Stimulated activated CD8-positive, alpha-beta memory T cell treated with anti-CD3 and anti-CD28 coated beads, Interleukin-7, amount 100 ng/mL, for 48 hours (primary cell): ENCODE data around the gene ANK2.
"Not testable (repeated sequence)": the region's sequence is repeated elsewhere in the genome, so short reads cannot be mapped to it uniquely, and the experiment has no call there.

ENCODE experiments used
- DNase-seq, 2 donors: peaks; one replicate each; pipeline ENCODE4 v3.0.0-alpha.2; 2020; ENCODE audit warnings: low read depth in 1 of 2; ENCODE audit errors: extremely low read depth in 1 of 2

ANK2 gene

GRCh38 chr4:113050837-113051236 is 1.4 kb downstream of the ANK2 start:
- no peak for DNase-seq

GRCh38 chr4:113051361-113051760 is 1.9 kb downstream of the ANK2 start:
- no peak for DNase-seq

- no peak for DNase-seq
These were observed 3.0 kb downstream of the ANK2 start for GRCh38 chr4:113052379-113052951.

GRCh38 chr4:113053883-113054282 is 4.4 kb downstream of the ANK2 start:
- DNase-seq = no peak

GRCh38 chr4:113056318-113056717 is 6.9 kb downstream of the ANK2 start:
- no peak for DNase-seq

- no peak for DNase-seq
These were observed 8.4 kb downstream of the ANK2 start for GRCh38 chr4:113057891-113058290.

- DNase-seq = no peak
These were observed 10.2 kb downstream of the ANK2 start for GRCh38 chr4:113059449-113060182.

GRCh38 chr4:113060853-113061252 is 11.4 kb downstream of the ANK2 start:
- no peak for DNase-seq

GRCh38 chr4:113064244-113064643 is 14.8 kb downstream of the ANK2 start:
- DNase-seq = no peak

GRCh38 chr4:113065629-113066028 is 16.2 kb downstream of the ANK2 start:
- no peak for DNase-seq

- DNase-seq = not testable (repeated sequence)
These were observed 19.3 kb downstream of the ANK2 start for GRCh38 chr4:113068771-113069170.

- no peak for DNase-seq
These were observed 19.9 kb downstream of the ANK2 start for GRCh38 chr4:113069212-113069892.

GRCh38 chr4:113070755-113071154 is 21.3 kb downstream of the ANK2 start:
- no peak for DNase-seq

- DNase-seq = no peak
These were observed 21.8 kb downstream of the ANK2 start for GRCh38 chr4:113071274-113071673.

- no peak for DNase-seq
These were observed 22.4 kb downstream of the ANK2 start for GRCh38 chr4:113071805-113072204.

GRCh38 chr4:113073451-113074005 is 24.1 kb downstream of the ANK2 start:
- DNase-seq = no peak

- DNase-seq = no peak
These were observed 28.1 kb downstream of the ANK2 start for GRCh38 chr4:113077575-113077974.

GRCh38 chr4:113078066-113078465 is 28.6 kb downstream of the ANK2 start:
- no peak for DNase-seq

- no peak for DNase-seq
These were observed 30.6 kb downstream of the ANK2 start for GRCh38 chr4:113080050-113080449.

- no peak for DNase-seq
These were observed 31.2 kb downstream of the ANK2 start for GRCh38 chr4:113080624-113081023.

GRCh38 chr4:113083346-113083745 is 33.9 kb downstream of the ANK2 start:
- DNase-seq = no peak

- DNase-seq = no peak
These were observed 36.8 kb downstream of the ANK2 start for GRCh38 chr4:113086172-113086695.
